Osteocyte (in vitro differentiated cells): ENCODE measurements around the gene KIF13A. TPM values are rescaled to one million over a fixed set of nuclear protein-coding genes. Genes with fewer than 3 reads are reported as not detected.

Experiments
- DNase-seq: peaks from one replicate; pipeline ENCODE4 v3.0.0; 2021; ENCODE audit warnings: mixed read lengths; ENCODE audit not compliant: unreplicated experiment; ENCODE audit errors: extremely low spot score
- H3K27ac Mint-ChIP-seq: one replicate; pipeline ENCODE4 v1.8.0; 2021; ENCODE audit warnings: mild to moderate bottlenecking, mixed read lengths; ENCODE audit not compliant: unreplicated experiment
- H3K27me3 Mint-ChIP-seq: one replicate; pipeline ENCODE4 v1.8.0; 2021; ENCODE audit warnings: mixed read lengths; ENCODE audit not compliant: unreplicated experiment
- H3K36me3 Mint-ChIP-seq: one replicate; pipeline ENCODE4 v1.8.0; 2021; ENCODE audit warnings: mixed read lengths; ENCODE audit not compliant: unreplicated experiment
- H3K4me1 Mint-ChIP-seq: one replicate; pipeline ENCODE4 v1.8.0; 2021; ENCODE audit warnings: mixed read lengths; ENCODE audit not compliant: unreplicated experiment
- H3K4me3 Mint-ChIP-seq: one replicate; pipeline ENCODE4 v1.8.0; 2021; ENCODE audit warnings: mild to moderate bottlenecking, moderate library complexity, mixed read lengths; ENCODE audit not compliant: unreplicated experiment
- H3K9me3 Mint-ChIP-seq: one replicate; pipeline ENCODE4 v1.8.0; 2021; ENCODE audit warnings: mixed read lengths; ENCODE audit not compliant: unreplicated experiment
- total RNA-seq: library from RNA; stranded (reverse); gene quantifications from 2 replicates; pipeline ENCODE4 v1.2.1, GENCODE V29; 2021
- TF ChIP-seq, protein P1 (sequence below): fragments of 200-600 bp; sonication (generic); IDR thresholded peaks from 2 replicates; pipeline ENCODE4 v1.5.0; 2021; ENCODE audit warnings: antibody characterized with exemption, mild to moderate bottlenecking, moderate library complexity

Gene KIF13A
- total RNA-seq, 1 donor from 2014 or later = 47.5 TPM

DNA sequence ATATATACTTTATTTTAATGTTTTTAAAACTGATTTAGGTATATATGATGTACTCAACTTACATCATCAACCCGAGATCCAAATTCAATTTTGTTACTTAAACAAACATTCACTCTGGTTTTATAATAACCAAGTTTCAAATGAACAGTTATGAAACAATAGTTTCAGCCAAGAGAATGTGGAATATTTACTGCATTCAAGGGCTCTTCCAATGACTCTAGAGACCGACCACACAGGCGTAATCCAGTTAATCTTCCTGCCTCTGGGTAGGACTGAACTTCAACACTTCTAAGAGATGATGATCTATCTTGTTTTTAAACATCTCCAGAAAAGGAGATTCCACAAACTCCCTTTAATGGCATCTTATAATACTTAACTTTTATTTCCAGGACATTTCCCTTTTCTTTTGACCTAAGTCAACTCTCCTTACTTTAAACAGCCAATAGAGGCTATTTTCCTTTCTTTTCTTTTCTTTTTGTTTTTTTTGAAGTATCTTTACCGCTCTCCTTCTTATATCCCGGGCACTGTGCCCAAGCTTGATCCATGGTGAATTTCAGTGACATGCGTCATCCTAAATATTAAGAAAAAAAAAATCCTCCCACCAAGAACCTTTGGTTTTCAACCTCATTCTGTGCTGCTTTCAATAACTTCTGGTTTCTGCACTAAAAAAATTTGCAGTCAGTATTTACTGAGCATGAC, 110.1 kb downstream of the KIF13A start:
- no peak overlapping the region for H3K4me3 Mint-ChIP-seq
- no peak for DNase-seq
- peaks cover 15% of the 10 kb centered on the region for H3K4me1 Mint-ChIP-seq
- H3K27me3 Mint-ChIP-seq = no peaks in the 10 kb centered on the region
- H3K27ac Mint-ChIP-seq = peak overlapping the region; percentile 69
- TF ChIP-seq, protein P1, sequence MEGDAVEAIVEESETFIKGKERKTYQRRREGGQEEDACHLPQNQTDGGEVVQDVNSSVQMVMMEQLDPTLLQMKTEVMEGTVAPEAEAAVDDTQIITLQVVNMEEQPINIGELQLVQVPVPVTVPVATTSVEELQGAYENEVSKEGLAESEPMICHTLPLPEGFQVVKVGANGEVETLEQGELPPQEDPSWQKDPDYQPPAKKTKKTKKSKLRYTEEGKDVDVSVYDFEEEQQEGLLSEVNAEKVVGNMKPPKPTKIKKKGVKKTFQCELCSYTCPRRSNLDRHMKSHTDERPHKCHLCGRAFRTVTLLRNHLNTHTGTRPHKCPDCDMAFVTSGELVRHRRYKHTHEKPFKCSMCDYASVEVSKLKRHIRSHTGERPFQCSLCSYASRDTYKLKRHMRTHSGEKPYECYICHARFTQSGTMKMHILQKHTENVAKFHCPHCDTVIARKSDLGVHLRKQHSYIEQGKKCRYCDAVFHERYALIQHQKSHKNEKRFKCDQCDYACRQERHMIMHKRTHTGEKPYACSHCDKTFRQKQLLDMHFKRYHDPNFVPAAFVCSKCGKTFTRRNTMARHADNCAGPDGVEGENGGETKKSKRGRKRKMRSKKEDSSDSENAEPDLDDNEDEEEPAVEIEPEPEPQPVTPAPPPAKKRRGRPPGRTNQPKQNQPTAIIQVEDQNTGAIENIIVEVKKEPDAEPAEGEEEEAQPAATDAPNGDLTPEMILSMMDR = no peak
- H3K9me3 Mint-ChIP-seq = no peaks in the 10 kb centered on the region
- peaks cover 5% of the 10 kb centered on the region for H3K36me3 Mint-ChIP-seq

DNA sequence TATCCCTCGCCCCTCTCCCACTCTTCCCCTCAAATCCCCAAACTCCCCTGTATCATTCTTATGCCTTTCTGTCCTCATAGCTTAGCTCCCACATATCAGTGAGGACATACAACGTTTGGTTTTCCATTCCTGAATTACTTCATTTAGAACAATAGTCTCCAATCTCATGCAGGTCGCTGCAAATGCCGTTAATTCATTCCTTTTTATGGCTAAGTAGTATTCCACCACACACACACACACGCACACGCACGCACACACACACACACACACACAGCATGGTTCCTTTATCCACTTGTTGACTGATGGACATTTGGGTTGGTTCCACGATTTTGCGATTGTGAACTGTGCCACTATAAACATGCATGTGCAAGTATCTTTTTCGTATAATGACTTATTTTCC, 112.7 kb downstream of the KIF13A start:
- Mint-ChIP-seq H3K36me3 (peaks cover 9% of the 10 kb centered on the region), H3K27ac (no peak overlapping the region), H3K4me1 (peaks cover 15% of the 10 kb centered on the region), H3K27me3 (no peaks in the 10 kb centered on the region), H3K4me3 (no peak overlapping the region), H3K9me3 (no peaks in the 10 kb centered on the region)
- no peak for DNase-seq
- TF ChIP-seq, protein P1 = no peak

DNA sequence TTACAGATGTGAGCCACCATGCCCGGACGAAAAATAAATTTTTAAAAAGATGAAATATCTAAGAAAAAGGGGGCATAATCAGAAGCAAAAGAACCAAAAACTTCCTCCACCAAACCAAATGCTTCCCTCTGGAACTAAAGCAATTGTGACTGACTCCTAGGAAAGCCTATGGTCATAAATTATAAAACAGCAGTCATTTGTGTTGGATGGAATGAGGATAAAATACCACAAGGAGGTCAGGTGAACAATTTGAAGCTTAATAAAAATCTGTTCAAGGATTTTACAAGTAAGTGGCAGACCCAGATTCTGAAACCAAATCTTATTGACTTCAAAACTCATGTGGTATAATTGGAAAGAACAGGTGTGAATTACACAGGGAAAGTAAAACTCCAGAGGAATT, 114.5 kb downstream of the KIF13A start:
- no peaks in the 10 kb centered on the region for H3K9me3 Mint-ChIP-seq
- TF ChIP-seq, protein P1 = no peak
- peaks cover 15% of the 10 kb centered on the region for H3K4me1 Mint-ChIP-seq
- H3K4me3 Mint-ChIP-seq = no peak overlapping the region
- no peak overlapping the region for H3K27ac Mint-ChIP-seq
- H3K36me3 Mint-ChIP-seq = peaks cover 15% of the 10 kb centered on the region
- no peaks in the 10 kb centered on the region for H3K27me3 Mint-ChIP-seq
- DNase-seq = no peak

DNA sequence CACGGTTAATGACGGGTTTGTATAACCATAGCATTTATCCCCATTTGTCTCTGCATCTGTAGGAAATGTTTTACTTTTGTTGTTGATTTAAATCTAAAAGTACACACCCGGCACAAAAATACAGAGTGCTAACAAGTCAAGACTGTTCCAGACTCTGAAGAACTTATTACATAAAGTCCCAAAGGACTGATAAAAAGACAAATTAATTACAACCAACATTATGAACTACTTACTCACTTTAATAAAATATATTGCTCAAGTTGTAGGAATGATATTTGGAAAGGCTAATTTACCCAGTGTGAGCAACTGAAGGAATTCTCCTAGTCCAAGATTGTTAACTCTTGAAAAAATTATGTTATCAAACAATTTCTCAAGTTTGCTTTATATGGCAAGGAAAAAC, 115.6 kb downstream of the KIF13A start:
- no peaks in the 10 kb centered on the region for H3K27me3 Mint-ChIP-seq
- no peak for DNase-seq
- H3K4me3 Mint-ChIP-seq = no peak overlapping the region
- no peaks in the 10 kb centered on the region for H3K9me3 Mint-ChIP-seq
- no peak overlapping the region for H3K27ac Mint-ChIP-seq
- H3K36me3 Mint-ChIP-seq = peaks cover 12% of the 10 kb centered on the region
- peaks cover 16% of the 10 kb centered on the region for H3K4me1 Mint-ChIP-seq
- TF ChIP-seq, protein P1 = no peak

DNA sequence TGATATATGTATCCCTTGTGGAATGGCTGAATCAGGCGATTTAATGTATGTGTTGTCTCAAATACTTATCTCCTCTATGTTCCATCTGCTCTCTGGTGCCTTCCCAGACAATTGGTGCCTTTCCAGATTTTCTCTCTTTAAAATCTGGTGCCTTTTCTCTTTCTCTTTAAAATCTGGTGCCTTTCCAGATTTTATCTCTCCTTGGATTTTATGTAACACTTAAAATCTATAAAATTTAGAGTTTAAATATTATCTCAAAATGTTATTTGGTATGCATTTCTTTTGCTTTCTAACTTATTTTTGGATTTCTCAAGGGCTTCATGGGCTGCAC, 116.3 kb downstream of the KIF13A start:
- H3K36me3 Mint-ChIP-seq = peaks cover 12% of the 10 kb centered on the region
- peaks cover 20% of the 10 kb centered on the region for H3K4me1 Mint-ChIP-seq
- no peak for DNase-seq
- no peak overlapping the region for H3K27ac Mint-ChIP-seq
- no peak overlapping the region for H3K4me3 Mint-ChIP-seq
- TF ChIP-seq, protein P1 = no peak
- no peaks in the 10 kb centered on the region for H3K9me3 Mint-ChIP-seq
- no peaks in the 10 kb centered on the region for H3K27me3 Mint-ChIP-seq
